CD4-positive, CD25-positive, alpha-beta regulatory T cell (primary cell): Measurements from ENCODE around the gene MAB21L4. TPM values are rescaled to one million over a fixed set of nuclear protein-coding genes. Genes with fewer than 3 reads are reported as not detected.

ENCODE experiments used
- ATAC-seq, 2 donors: fragments of 150-1000 bp; cut with Tn5 transposase; one replicate each; pipeline ENCODE4 v1.10.0; 2021; ENCODE audit warnings: low read depth in 2 of 2, moderate number of reproducible peaks in 2 of 2, moderate library complexity in 1 of 2
- DNase-seq, 3 donors: peaks; one replicate each; pipeline versions ENCODE4 v3.0.0 to v3.0.0-alpha.2; 2012 to 2022; ENCODE audit warnings: mixed read lengths in 1 of 3
- H3K27ac ChIP-seq: one replicate; pipeline ENCODE4 v1.7.0; 2013; ENCODE audit warnings: mild to moderate bottlenecking, low read length; ENCODE audit not compliant: insufficient read depth, poor library complexity, severe bottlenecking
- H3K27me3 ChIP-seq: one replicate; pipeline ENCODE4 v1.7.0; 2013; ENCODE audit warnings: low read length; ENCODE audit not compliant: control insufficient read depth, insufficient read depth
- H3K36me3 ChIP-seq: one replicate; pipeline ENCODE4 v1.7.0; 2013; ENCODE audit warnings: mild to moderate bottlenecking, low read length, moderate library complexity; ENCODE audit not compliant: control insufficient read depth, insufficient read depth
- H3K4me1 ChIP-seq: 2 replicates; pipeline ENCODE4 v1.7.0; 2013; ENCODE audit warnings: mild to moderate bottlenecking, low read length; ENCODE audit not compliant: insufficient read depth, control insufficient read depth, poor library complexity, severe bottlenecking
- H3K4me3 ChIP-seq: one replicate; pipeline ENCODE4 v1.7.0; 2013; ENCODE audit warnings: low read depth, mild to moderate bottlenecking, low read length, moderate library complexity
- H3K9me3 ChIP-seq, 2 experiments: 1 replicate in 1 of 2; 2 replicates in 1 of 2; pipeline ENCODE4 v1.7.0; 2013; ENCODE audit warnings: low read length in 2 of 2, mild to moderate bottlenecking in 1 of 2, moderate library complexity in 1 of 2; ENCODE audit not compliant: control insufficient read depth in 2 of 2
- H3K27ac Mint-ChIP-seq, 3 donors: one replicate each; pipeline ENCODE4 v1.8.0; 2020 to 2022; ENCODE audit warnings: mild to moderate bottlenecking in 3 of 3, mixed read lengths in 3 of 3, moderate library complexity in 2 of 3
- H3K27me3 Mint-ChIP-seq: one replicate; pipeline ENCODE4 v1.8.0; 2022; ENCODE audit warnings: mild to moderate bottlenecking, mixed read lengths
- H3K36me3 Mint-ChIP-seq: one replicate; pipeline ENCODE4 v1.8.0; 2020; ENCODE audit warnings: mixed read lengths
- H3K4me1 Mint-ChIP-seq, 4 donors: one replicate each; pipeline ENCODE4 v1.8.0; 2020 to 2022; ENCODE audit warnings: mixed read lengths in 4 of 4, mild to moderate bottlenecking in 1 of 4
- H3K4me3 Mint-ChIP-seq, 4 donors: one replicate each; pipeline ENCODE4 v1.8.0; 2020 to 2022; ENCODE audit warnings: mild to moderate bottlenecking in 4 of 4, mixed read lengths in 4 of 4, moderate library complexity in 3 of 4
- H3K9me3 Mint-ChIP-seq, 7 donors: one replicate each; pipeline ENCODE4 v1.8.0; 2020 to 2022; ENCODE audit warnings: mixed read lengths in 7 of 7, mild to moderate bottlenecking in 3 of 7, moderate library complexity in 2 of 7
- polyA plus RNA-seq, 4 donors: library from polyadenylated mRNA; unstranded; fragments of 300-500 nt; fragmentation: Illumina TruSeq; gene quantifications; one replicate each; pipeline ENCODE4 v1.2.3, GENCODE V29; 2021
- total RNA-seq: library from RNA; stranded (reverse); gene quantifications from one replicate; pipeline ENCODE4 v1.2.3, GENCODE V29; 2022

Gene MAB21L4
- total and polyA plus RNA-seq, 5 donors from 2014 or later: not detected

DNA sequence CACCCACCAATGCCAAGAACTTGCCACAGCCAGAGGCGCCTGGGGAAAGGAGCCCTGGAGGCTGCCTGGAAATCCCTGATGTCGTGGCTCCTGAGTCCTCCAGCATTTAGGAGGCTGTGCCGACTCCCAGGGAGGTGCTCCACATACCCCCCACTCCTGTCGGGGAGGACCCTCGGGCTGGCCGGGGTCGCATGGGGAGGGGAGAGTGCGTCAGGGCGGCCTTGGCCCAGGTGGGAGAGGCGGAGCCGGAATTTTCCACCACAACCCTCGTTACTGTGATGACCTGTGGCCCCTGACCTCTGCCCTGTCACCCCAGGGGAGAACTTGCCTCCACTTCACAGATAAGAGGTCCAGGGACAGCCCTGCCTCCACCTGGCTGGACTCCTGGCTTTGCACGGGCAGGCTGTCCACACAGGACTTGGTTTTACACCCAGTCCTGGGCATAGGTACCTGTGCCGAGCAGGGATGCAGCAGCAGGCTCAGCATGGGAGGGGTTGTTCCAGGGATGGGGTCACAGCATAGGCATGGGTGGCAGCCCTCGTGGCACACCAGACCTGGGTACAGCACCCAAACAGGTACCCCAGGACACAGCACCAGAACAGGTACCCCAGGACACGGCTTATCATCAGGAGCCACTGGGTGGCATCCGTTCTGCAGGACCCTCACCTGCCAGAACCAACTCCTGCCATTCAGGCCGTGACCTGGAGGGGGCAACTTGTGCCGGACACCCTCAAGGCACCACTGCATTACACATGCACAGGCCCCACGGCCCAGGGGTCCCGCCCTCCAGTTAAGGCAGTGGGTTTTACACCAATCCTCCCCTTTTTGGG lies 39.6 kb downstream of the MAB21L4 start:
- H3K4me1 ChIP-seq: no peaks in the 10 kb centered on the region
- H3K4me3 ChIP-seq: no peak overlapping the region
- peaks cover 0 to 7% of the 10 kb centered on the region in 2 experiments for H3K9me3 ChIP-seq
- Mint-ChIP-seq H3K27me3 (peaks cover 4% of the 10 kb centered on the region), H3K27ac (no peak overlapping the region), H3K9me3 (peaks cover 0 to 12% (median 1%) of the 10 kb centered on the region in 7 donors), H3K4me1 (no peaks in the 10 kb centered on the region), H3K36me3 (peaks cover 4% of the 10 kb centered on the region), H3K4me3 (no peak overlapping the region)
- no peaks in the 10 kb centered on the region for H3K36me3 ChIP-seq
- H3K27ac ChIP-seq: no peak overlapping the region
- ATAC-seq (no peak), DNase-seq (no peak)
- no peaks in the 10 kb centered on the region for H3K27me3 ChIP-seq

DNA sequence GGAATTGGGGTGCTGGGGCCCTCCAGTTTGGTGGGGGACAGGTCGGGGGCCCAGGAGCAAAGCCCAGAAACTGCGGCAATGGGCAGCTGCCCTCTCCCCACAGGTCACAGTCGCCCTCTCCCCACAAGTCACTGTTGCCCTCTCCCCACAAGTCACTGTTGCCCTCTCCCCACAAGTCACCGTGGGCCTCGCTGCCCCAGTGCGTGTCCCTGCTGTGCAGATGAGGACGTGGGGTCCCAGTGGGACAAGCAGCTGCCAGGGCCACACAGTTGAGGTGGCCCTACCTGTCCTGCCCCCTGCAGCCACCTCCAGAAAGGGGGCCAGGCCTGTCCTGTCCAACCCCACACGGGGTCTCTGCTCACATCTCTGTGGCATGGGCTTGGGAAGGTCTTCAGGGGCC lies 40.3 kb downstream of the MAB21L4 start:
- Mint-ChIP-seq H3K27ac (no peak overlapping the region), H3K27me3 (peaks cover under 1% of the 10 kb centered on the region), H3K36me3 (peaks cover 4% of the 10 kb centered on the region), H3K9me3 (peaks cover 0 to 12% (median 1%) of the 10 kb centered on the region in 7 donors), H3K4me1 (no peaks in the 10 kb centered on the region), H3K4me3 (no peak overlapping the region)
- no peak overlapping the region for H3K4me3 ChIP-seq
- DNase-seq (no peak), ATAC-seq (no peak)
- no peaks in the 10 kb centered on the region for H3K27me3 ChIP-seq
- no peaks in the 10 kb centered on the region for H3K36me3 ChIP-seq
- H3K4me1 ChIP-seq: no peaks in the 10 kb centered on the region
- peaks cover 0 to 7% of the 10 kb centered on the region in 2 experiments for H3K9me3 ChIP-seq
- H3K27ac ChIP-seq: no peak overlapping the region

DNA sequence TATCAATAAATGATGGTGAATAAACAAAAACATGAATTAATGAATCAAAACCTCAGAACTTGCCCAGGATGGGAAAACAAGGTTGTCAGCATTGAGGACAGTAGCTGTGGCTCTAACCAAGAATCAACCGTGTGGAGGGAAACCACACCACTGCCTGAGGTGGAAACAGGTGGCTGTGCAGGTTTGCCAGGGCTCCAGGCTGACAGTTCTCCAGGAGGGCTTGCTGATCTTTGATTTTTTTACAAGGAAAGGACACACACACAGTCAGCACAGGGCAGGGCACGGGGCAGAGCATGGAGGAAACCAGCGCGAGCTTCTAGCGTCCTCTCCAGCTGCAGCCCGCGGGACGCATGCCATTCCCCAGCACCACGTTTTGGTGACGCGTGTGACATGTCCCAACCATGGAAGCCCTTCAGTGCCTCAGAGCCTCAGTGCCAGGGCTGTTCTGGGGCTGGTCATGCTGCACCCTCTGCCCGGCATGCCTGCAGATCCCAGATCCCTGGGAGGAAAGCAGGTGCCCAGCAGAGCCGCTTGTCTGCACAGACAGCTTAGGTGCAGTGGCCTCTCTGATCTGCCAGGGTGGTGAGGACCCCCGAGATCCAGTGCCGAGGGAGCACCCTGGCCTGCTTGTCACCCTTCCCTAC lies 43.2 kb downstream of the MAB21L4 start:
- H3K9me3 Mint-ChIP-seq: peaks cover 0 to 13% (median 1%) of the 10 kb centered on the region in 7 donors
- no peaks in the 10 kb centered on the region for H3K27me3 Mint-ChIP-seq
- no peaks in the 10 kb centered on the region for H3K4me1 Mint-ChIP-seq
- no peak overlapping the region for H3K4me3 Mint-ChIP-seq
- peaks cover 4% of the 10 kb centered on the region for H3K36me3 Mint-ChIP-seq
- Histone ChIP-seq H3K27me3 (no peaks in the 10 kb centered on the region), H3K9me3 (peaks cover 0 to 7% of the 10 kb centered on the region in 2 experiments), H3K36me3 (no peaks in the 10 kb centered on the region), H3K4me1 (no peaks in the 10 kb centered on the region), H3K4me3 (no peak overlapping the region), H3K27ac (no peak overlapping the region)
- no peak overlapping the region for H3K27ac Mint-ChIP-seq
- no peak for ATAC-seq
- DNase-seq: no peak

DNA sequence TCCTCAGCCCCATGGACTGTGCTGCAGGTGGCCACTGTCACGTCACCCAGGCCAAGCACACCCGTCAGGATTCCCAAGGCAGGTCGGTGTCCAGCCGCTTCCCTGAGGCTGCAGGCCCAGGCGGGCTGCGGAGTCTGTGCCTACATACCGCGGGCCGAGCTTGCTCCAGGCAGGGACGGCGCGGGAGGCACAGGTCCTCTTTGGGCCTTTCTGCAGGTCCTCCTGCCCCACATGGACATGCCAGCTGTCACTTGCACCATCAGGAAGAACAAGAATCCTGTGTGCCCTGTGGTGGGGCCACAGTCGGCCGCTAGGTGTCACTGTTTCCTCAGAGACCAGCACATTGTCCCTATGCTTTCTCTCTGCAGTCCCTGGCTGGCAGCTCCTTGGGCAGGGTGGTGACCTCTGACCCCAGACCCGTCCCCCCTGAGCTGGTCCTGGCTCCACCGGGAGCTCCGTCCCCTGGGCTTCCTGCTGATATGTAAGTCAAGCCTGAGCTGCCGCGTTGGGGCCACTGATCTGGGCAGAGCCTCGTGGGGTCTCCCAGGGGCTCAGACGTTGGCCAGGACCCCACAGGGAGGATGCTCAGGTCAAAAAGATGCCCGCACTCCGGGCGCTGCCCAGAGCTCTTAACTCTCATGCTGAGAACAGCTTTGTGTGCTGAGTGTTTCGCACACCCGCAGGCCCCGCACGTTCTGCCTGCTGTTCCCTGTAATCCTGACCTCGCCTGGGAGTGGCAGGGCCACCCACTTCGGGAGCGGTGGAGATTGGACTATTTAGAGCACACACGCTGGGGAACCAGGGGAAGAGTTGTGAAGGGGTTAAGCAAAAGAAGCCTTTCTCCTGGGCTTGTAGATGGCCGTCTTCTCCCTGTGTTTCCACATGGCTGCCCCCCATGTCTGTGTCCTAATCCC lies 44.6 kb downstream of the MAB21L4 start:
- H3K36me3 Mint-ChIP-seq: peaks cover 4% of the 10 kb centered on the region

DNA sequence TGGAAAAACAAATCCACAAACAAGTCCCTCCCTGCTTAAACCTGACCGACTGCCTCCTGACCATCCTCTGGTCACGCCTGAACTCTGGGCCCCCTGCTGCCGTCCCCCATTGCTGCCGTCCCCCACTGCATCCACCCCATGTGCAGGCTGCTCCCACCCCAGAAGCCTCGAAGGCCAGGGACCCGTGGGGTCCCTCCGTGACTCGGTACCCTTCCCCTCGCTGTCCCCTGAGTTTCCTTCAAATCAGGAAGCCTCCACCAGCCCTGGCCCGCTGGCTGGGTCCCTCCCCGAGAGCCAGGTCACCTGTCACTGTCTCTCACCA lies 45.2 kb downstream of the MAB21L4 start:
- H3K4me3 ChIP-seq: no peak overlapping the region
- H3K36me3 ChIP-seq: no peaks in the 10 kb centered on the region
- H3K27me3 ChIP-seq: no peaks in the 10 kb centered on the region
- Mint-ChIP-seq H3K4me1 (no peaks in the 10 kb centered on the region), H3K9me3 (peaks cover 0 to 14% (median 1%) of the 10 kb centered on the region in 7 donors), H3K27me3 (no peaks in the 10 kb centered on the region), H3K36me3 (peaks cover 4% of the 10 kb centered on the region), H3K4me3 (no peak overlapping the region), H3K27ac (no peak overlapping the region)
- ATAC-seq (no peak), DNase-seq (no peak)
- no peak overlapping the region for H3K27ac ChIP-seq
- H3K9me3 ChIP-seq: peaks cover 0 to 7% of the 10 kb centered on the region in 2 experiments
- H3K4me1 ChIP-seq: no peaks in the 10 kb centered on the region

More for the DNA sequence above, 44.6 kb downstream of the MAB21L4 start:
- no peak overlapping the region for H3K4me3 ChIP-seq
- Mint-ChIP-seq H3K27me3 (no peaks in the 10 kb centered on the region), H3K9me3 (peaks cover 0 to 14% (median 1%) of the 10 kb centered on the region in 7 donors), H3K4me1 (no peaks in the 10 kb centered on the region), H3K4me3 (no peak overlapping the region), H3K27ac (no peak overlapping the region)
- ATAC-seq: peak; percentile 69 to 82
- H3K4me1 ChIP-seq: no peaks in the 10 kb centered on the region
- H3K36me3 ChIP-seq: no peaks in the 10 kb centered on the region
- H3K27me3 ChIP-seq: no peaks in the 10 kb centered on the region
- peaks cover 0 to 7% of the 10 kb centered on the region in 2 experiments for H3K9me3 ChIP-seq
- DNase-seq: peak; percentile 64 to 77 (median 76)
- no peak overlapping the region for H3K27ac ChIP-seq

DNA sequence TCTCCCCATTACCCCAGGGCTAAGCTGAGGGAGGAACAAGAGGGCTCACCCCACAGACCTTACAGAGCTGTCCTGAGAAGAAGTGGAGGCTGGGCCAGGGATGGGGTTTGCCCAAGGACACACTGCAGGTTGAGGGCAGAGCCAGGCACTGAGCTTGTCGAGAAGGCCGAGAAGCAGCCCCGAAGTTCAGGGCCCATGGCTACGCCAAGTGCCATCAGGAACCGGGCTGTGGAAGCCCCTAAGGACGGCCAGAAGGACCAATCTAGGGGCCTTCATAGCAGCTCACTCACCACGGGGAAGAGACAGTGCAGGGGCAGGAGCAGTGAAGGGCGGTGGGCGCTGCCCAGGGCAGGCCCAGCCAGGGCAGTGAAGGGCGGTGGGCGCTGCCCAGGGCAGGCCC lies 45.9 kb downstream of the MAB21L4 start:
- H3K4me3 ChIP-seq: no peak overlapping the region
- no peaks in the 10 kb centered on the region for H3K4me1 ChIP-seq
- H3K4me3 Mint-ChIP-seq: no peak overlapping the region
- H3K27ac Mint-ChIP-seq: no peak overlapping the region
- no peak for DNase-seq
- no peaks in the 10 kb centered on the region for H3K4me1 Mint-ChIP-seq
- H3K9me3 ChIP-seq: peaks cover 0 to 7% of the 10 kb centered on the region in 2 experiments
- peaks cover 4% of the 10 kb centered on the region for H3K36me3 Mint-ChIP-seq
- ATAC-seq: no peak
- no peaks in the 10 kb centered on the region for H3K27me3 Mint-ChIP-seq
- H3K36me3 ChIP-seq: no peaks in the 10 kb centered on the region
- no peak overlapping the region for H3K27ac ChIP-seq
- peaks cover 0 to 12% (median 3%) of the 10 kb centered on the region in 7 donors for H3K9me3 Mint-ChIP-seq
- H3K27me3 ChIP-seq: no peaks in the 10 kb centered on the region

DNA sequence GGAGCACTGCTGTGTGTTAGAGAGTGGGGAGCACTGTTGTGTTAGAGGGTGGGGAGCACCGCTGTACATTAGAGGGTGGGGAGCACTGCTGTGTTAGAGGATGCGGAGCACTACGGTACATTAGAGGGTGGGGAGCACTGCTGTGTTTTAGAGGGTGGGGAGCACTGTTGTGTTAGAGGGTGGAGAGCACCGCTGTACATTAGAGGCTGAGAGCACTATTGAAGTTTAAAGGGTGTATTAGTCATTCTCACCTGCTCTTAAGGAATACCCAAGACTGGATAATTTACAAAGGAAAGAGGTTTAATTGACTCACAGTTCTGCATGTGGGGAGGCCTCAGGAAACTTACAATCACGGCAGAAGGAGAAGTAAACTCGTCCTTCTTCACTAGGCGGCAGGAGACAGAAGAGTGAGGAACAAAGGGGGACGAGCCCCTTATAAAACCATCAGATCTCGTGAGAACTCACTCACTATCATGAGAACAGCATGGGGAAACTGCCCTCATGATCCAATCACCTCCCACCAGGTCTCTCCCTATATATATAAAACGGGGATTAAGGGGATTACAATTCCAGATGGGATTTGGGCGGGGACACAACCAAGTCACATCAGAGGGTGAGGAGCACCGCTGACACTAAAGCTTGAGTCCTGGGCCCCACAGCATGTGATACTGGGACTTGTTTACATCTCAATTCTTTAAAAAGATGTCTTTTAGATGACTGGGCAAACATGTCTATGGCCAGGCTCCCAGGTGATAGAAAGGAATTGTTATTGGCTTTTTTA lies 46.9 kb downstream of the MAB21L4 start:
- H3K27ac Mint-ChIP-seq: peak overlapping the region in 1 of 3 donors; percentile 38
- H3K4me3 Mint-ChIP-seq: no peak overlapping the region
- DNase-seq: no peak
- H3K9me3 Mint-ChIP-seq: peaks cover 0 to 7% (median 1%) of the 10 kb centered on the region in 7 donors
- no peaks in the 10 kb centered on the region for H3K27me3 ChIP-seq
- H3K9me3 ChIP-seq: peaks cover 0 to 1% of the 10 kb centered on the region in 2 experiments
- ATAC-seq: no peak
- no peak overlapping the region for H3K27ac ChIP-seq
- no peaks in the 10 kb centered on the region for H3K4me1 Mint-ChIP-seq
- peaks cover 1% of the 10 kb centered on the region for H3K36me3 Mint-ChIP-seq
- no peaks in the 10 kb centered on the region for H3K4me1 ChIP-seq
- H3K4me3 ChIP-seq: no peak overlapping the region
- no peaks in the 10 kb centered on the region for H3K36me3 ChIP-seq
- peaks cover under 1% of the 10 kb centered on the region for H3K27me3 Mint-ChIP-seq
